A549 (cell line): Measurements from ENCODE around the gene GPR139. TPM values are rescaled to one million over a fixed set of nuclear protein-coding genes. Genes with fewer than 3 reads are reported as not detected.

Experiments used
- ATAC-seq, 2 experiments: fragments of 200-7000 bp in 1 of 2; fragments of >200 bp in 1 of 2; cut with Nextera tagmentation in 1 of 2; cut with Tn5 transposase in 1 of 2; 3 replicates each; pipeline versions ENCODE4 v1.8.0 to v1.9.1; 2018 to 2020; ENCODE audit warnings: mild to moderate bottlenecking in 1 of 2, moderate library complexity in 1 of 2
- CTCF ChIA-PET: fragments of 300-600 bp; sonication (Branson Sonifier 250); formaldehyde crosslinking; extraction: SDS; loops from one replicate; lab custom pipeline; 2021; ENCODE audit warnings: antibody characterized with exemption, inconsistent platforms; lab: Yijun Ruan, JAX
- POLR2A ChIA-PET: fragments of 350-600 bp; formaldehyde crosslinking; extraction: SDS; loops from one replicate; lab custom pipeline; 2021; ENCODE audit warnings: antibody characterized with exemption, inconsistent platforms; lab: Yijun Ruan, JAX
- DNase-seq, 2 experiments: peaks; one replicate each; pipeline versions ENCODE4 v3.0.0 to v3.0.0-alpha.2; 2011 to 2016; ENCODE audit warnings: low read depth in 1 of 2, low spot score in 1 of 2
- FAIRE-seq: peaks from 2 replicates; lab custom pipeline; 2011; peaks lifted over from hg19 to GRCh38; lab: Jason Lieb, UNC
- H3K27ac ChIP-seq, 2 experiments: fragments of >200 bp; sonication (Bioruptor Twin); formaldehyde crosslinking; 3 replicates each; pipeline ENCODE4 v1.5.1; 2016 to 2017
- H3K4me1 ChIP-seq: fragments of >200 bp; sonication (Bioruptor Twin); formaldehyde crosslinking; 3 replicates; pipeline ENCODE4 v1.6.1; 2016
- H3K4me2 ChIP-seq: fragments of >200 bp; sonication (Bioruptor Twin); formaldehyde crosslinking; 3 replicates; pipeline ENCODE4 v1.6.1; 2016
- H3K4me3 ChIP-seq: fragments of >200 bp; sonication (Bioruptor Twin); formaldehyde crosslinking; 3 replicates; pipeline ENCODE4 v1.5.1; 2016
- H3K9me3 ChIP-seq: fragments of >200 bp; sonication (Bioruptor Twin); formaldehyde crosslinking; 3 replicates; pipeline ENCODE4 v1.6.1; 2016
- BHLHE40 ChIP-seq: IDR thresholded peaks from 2 replicates; pipeline ENCODE4 v1.6.1; 2012; ENCODE audit warnings: low read depth, low read length, inconsistent platforms
- CBX2 ChIP-seq: fragments of 200-600 bp; sonication (generic); IDR thresholded peaks from 2 replicates; pipeline ENCODE4 v1.6.1; 2016; ENCODE audit warnings: low read depth, mild to moderate bottlenecking, borderline replicate concordance
- CHD2 ChIP-seq: fragments of 150-350 bp; IDR thresholded peaks from 2 replicates; pipeline ENCODE4 v1.6.1; 2014; ENCODE audit warnings: low read length; ENCODE audit not compliant: partially characterized antibody
- CHD4 ChIP-seq: fragments of 200-600 bp; sonication (generic); IDR thresholded peaks from 2 replicates; pipeline ENCODE4 v1.6.1; 2016; ENCODE audit warnings: antibody characterized with exemption, mild to moderate bottlenecking, borderline replicate concordance
- CTCF ChIP-seq: fragments of >200 bp; sonication (Bioruptor Twin); formaldehyde crosslinking; IDR thresholded peaks from 3 replicates; pipeline ENCODE4 v1.5.1; 2016
- EHMT2 ChIP-seq: fragments of 200-600 bp; sonication (generic); IDR thresholded peaks from 2 replicates; pipeline ENCODE4 v1.6.1; 2016; ENCODE audit warnings: antibody characterized with exemption, low read depth, mild to moderate bottlenecking, moderate library complexity
- FOXS1 ChIP-seq: fragments of 250-450 bp; sonication (Bioruptor Pico); IDR thresholded peaks from 2 replicates; pipeline ENCODE4 v1.5.0; 2020; ENCODE audit warnings: mild to moderate bottlenecking, moderate library complexity
- HOXA7 ChIP-seq: fragments of 250-450 bp; sonication (Bioruptor Pico); IDR thresholded peaks from 2 replicates; pipeline ENCODE4 v1.5.0; 2020; ENCODE audit warnings: mild to moderate bottlenecking, moderate library complexity
- HOXB5 ChIP-seq: fragments of 250-450 bp; sonication (Bioruptor Pico); IDR thresholded peaks from 2 replicates; pipeline ENCODE4 v1.5.0; 2020; ENCODE audit warnings: mild to moderate bottlenecking, moderate library complexity
- KDM1A ChIP-seq: fragments of 200-600 bp; sonication (generic); IDR thresholded peaks from 2 replicates; pipeline ENCODE4 v1.6.1; 2016; ENCODE audit warnings: low read depth, mild to moderate bottlenecking
- RCOR1 ChIP-seq: fragments of 150-350 bp; IDR thresholded peaks from 2 replicates; pipeline ENCODE4 v1.6.1; 2014; ENCODE audit warnings: antibody characterized with exemption, low read length, low read depth
- REST ChIP-seq: fragments of 200-600 bp; sonication (generic); IDR thresholded peaks from 2 replicates; pipeline ENCODE4 v1.6.1; 2016; ENCODE audit warnings: antibody characterized with exemption, mild to moderate bottlenecking, moderate library complexity
- SMC3 ChIP-seq: fragments of >200 bp; sonication (Bioruptor Twin); formaldehyde crosslinking; IDR thresholded peaks from 3 replicates; pipeline ENCODE4 v1.6.1; 2018; ENCODE audit warnings: inconsistent platforms
- ZFP36 ChIP-seq: fragments of 450-650 bp; IDR thresholded peaks from 2 replicates; pipeline ENCODE4 v1.6.1; 2014; ENCODE audit warnings: borderline replicate concordance; ENCODE audit not compliant: partially characterized antibody
- WGBS: methylation state at CpG from one replicate; pipeline ENCODE4 v1.1.6; 2017; ENCODE audit errors: missing lambda C conversion rate; 5-methylcytosine and 5-hydroxymethylcytosine counted together
- polyA plus RNA-seq, 4 experiments: library from polyadenylated mRNA; depleted of rRNA in 3 of 4; stranded (reverse); fragments of >200 nt; fragmentation: RNase III in 1 of 4; extraction: RNeasy Plus Mini Kit Qiagen cat#74134 plus additional on column Dnase treatment in 1 of 4; gene quantifications; 2 replicates in 3 of 4; 3 replicates in 1 of 4; pipeline ENCODE4 v1.2.3, GENCODE V29; 2011 to 2017

Gene GPR139
- polyA plus RNA-seq, 2 of the 4 experiments (the other 2 are of a cell fraction), result not detected

DNA sequence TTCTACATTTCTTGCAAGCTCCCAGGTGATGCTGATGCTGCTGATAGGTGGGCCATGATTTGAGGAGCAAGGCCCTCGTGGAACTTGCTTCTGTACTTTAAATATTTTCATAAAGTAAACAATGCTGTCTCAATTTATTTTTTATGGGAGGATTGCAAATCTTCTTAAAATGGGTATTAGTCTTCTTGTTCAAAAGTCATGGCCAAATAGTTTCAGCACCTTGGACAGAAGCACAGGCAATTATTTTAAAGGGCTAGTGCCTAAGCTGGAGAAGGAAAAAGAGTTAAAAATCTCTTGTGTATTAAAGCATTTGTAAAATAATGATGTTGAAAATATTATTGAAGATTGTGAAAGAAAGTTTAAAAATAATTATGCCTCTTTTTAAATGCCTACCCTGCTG lies 50.5 kb downstream of the GPR139 start:
- 0% methylated on average over 1 of the region's 1 CpG for WGBS
- no peak for ATAC-seq

GRCh38 chr16:20020976-20021375 lies 52.7 kb downstream of the GPR139 start:
- Histone ChIP-seq H3K4me3 (no peak overlapping the region), H3K4me2 (no peak overlapping the region), H3K4me1 (no peaks in the 10 kb centered on the region), H3K9me3 (no peaks in the 10 kb centered on the region), H3K27ac (no peak overlapping the region)
- FAIRE-seq (no peak), ATAC-seq (no peak), DNase-seq (no peak)
- POLR2A ChIA-PET, result no interaction called here
- WGBS, result 17% methylated on average over 2 of the region's 2 CpGs
- CTCF ChIA-PET, result interaction anchor here (0.6 kb wide), 1 partner anchor 17 kb away, joined by 3 read pairs; no protein-coding TSS in a partner anchor
- no peak for TF ChIP-seq RCOR1
- no peak for TF ChIP-seq FOXS1 (CRISPR knock-in tag)
- TF ChIP-seq KDM1A, result no peak
- TF ChIP-seq SMC3, result no peak
- TF ChIP-seq HOXA7 (CRISPR knock-in tag), result no peak
- TF ChIP-seq REST, result no peak
- no peak for TF ChIP-seq CTCF
- TF ChIP-seq CBX2, result no peak
- TF ChIP-seq BHLHE40, result no peak
- no peak for TF ChIP-seq CHD2
- no peak for TF ChIP-seq HOXB5 (CRISPR knock-in tag)
- TF ChIP-seq CHD4, result no peak
- TF ChIP-seq, all 56 proteins: peak for 0

More for the DNA sequence above, 50.5 kb downstream of the GPR139 start:
- FAIRE-seq, result no peak
- no peak overlapping the region for H3K27ac ChIP-seq
- TF ChIP-seq REST, result peak; percentile 94
- TF ChIP-seq EHMT2, result peak; percentile 40; the same call in 1 of the 2 replicates
- TF ChIP-seq ZFP36, result no peak
- POLR2A ChIA-PET, result no interaction called here
- H3K9me3 ChIP-seq, result no peaks in the 10 kb centered on the region
- no peak overlapping the region for H3K4me3 ChIP-seq
- CTCF ChIA-PET, result no interaction called here
- no peaks in the 10 kb centered on the region for H3K4me1 ChIP-seq
- H3K4me2 ChIP-seq, result no peak overlapping the region
- peak in 1 of 2 experiments; percentile 3 for DNase-seq
